Choroid plexus epithelial cell (primary cell): ENCODE results near the gene SCN5A.

Experiments used
- DNase-seq: peaks from one replicate; pipeline ENCODE4 v3.0.0-alpha.2; 2010; ENCODE audit warnings: low read depth
- H3K4me3 ChIP-seq: 2 replicates; pipeline ENCODE4 v1.5.1; 2011; ENCODE audit warnings: low read depth, mild to moderate bottlenecking, control low read depth, low read length, moderate library complexity
- TF ChIP-seq, protein P1 (sequence below): conservative IDR thresholded peaks from 2 replicates; pipeline ENCODE4 v1.5.1; 2011; ENCODE audit warnings: low read depth, mild to moderate bottlenecking, control low read depth, inconsistent platforms, low read length, moderate library complexity

The SCN5A gene

DNA sequence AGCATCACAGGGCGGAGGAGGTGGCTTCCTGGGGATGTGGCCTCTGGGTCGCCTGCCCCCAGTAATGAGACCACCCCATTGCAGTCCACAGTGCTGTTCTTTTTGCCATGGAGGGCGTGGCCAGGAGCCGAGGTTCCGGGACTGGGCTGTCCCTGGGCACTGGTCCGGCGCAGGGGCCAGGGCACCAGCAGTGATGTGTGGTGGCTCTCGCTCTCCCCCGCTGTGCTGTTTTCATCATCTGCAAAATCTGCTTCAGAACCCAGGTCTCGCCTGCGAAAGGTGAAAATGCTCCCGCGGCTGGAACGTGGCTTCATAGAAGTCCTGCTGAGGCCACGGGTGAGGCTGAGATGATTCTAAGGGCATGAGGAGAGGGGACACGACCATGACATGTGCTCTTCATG is 45.8 kb downstream of the SCN5A start:
- no peak for DNase-seq
- no peak overlapping the region for H3K4me3 ChIP-seq
- TF ChIP-seq, protein P1, sequence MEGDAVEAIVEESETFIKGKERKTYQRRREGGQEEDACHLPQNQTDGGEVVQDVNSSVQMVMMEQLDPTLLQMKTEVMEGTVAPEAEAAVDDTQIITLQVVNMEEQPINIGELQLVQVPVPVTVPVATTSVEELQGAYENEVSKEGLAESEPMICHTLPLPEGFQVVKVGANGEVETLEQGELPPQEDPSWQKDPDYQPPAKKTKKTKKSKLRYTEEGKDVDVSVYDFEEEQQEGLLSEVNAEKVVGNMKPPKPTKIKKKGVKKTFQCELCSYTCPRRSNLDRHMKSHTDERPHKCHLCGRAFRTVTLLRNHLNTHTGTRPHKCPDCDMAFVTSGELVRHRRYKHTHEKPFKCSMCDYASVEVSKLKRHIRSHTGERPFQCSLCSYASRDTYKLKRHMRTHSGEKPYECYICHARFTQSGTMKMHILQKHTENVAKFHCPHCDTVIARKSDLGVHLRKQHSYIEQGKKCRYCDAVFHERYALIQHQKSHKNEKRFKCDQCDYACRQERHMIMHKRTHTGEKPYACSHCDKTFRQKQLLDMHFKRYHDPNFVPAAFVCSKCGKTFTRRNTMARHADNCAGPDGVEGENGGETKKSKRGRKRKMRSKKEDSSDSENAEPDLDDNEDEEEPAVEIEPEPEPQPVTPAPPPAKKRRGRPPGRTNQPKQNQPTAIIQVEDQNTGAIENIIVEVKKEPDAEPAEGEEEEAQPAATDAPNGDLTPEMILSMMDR = no peak

DNA sequence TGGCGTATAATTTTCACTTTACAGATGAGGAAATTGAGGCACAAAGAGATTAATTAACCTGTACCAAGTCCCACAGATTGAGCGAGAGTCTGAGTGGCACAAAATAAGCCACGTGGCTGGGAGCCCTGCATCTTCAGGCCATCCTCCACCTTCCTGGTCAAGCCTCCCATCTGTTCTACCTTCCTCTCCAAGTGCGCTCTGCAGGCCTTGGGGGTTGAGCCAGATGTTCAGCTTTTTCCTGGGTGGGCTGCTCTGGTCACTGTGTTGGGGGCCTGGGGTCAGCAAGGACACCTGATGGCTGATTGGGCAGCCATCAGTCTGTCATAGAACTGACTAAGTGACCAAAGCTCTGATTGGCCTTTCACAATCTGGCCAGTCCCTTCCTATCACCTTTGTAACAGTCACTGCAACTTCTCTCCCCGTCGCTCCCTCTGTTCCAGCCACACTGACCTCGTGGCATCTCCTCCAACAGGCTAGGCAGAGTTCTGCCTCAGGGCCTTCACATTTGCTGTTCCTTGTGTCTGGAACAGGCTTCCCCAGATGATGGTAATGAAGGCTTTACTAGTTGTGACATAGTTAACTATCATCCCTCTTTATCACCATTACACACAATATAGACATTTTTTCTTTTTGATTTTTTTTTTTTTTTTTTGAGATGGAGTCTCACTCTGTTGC is 46.8 kb downstream of the SCN5A start:
- TF ChIP-seq, protein P1 = no peak
- no peak overlapping the region for H3K4me3 ChIP-seq
- DNase-seq = no peak

DNA sequence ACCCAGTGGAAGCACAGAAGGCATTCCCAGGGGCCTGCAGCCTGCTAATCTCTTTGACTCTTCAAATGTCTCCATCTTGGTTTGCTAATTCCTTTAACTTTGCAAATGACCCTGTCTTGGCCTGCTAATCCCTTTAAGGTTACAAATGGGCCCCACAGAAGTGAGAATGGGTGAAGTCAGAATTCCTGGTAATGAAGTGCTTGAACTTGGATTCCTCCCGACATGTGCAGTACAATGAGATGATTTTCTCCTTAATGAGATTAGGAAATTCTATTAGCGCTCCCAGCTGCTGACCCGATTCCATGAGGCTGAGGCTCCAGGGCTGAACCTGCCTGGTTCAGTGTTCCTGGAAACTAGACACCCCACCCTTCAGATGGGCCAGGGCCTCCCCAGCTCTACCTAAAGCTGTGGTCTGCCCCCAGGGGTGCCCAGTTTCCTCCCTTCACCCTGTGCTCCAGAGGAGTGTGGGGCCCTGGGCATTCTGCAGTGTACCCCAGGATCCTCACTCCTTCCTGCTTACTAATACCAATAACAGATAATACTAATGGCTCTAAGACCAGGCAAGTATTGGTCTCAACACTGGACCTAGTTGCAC is 47.4 kb downstream of the SCN5A start:
- no peak for DNase-seq
- H3K4me3 ChIP-seq = no peak overlapping the region
- TF ChIP-seq, protein P1 = no peak

DNA sequence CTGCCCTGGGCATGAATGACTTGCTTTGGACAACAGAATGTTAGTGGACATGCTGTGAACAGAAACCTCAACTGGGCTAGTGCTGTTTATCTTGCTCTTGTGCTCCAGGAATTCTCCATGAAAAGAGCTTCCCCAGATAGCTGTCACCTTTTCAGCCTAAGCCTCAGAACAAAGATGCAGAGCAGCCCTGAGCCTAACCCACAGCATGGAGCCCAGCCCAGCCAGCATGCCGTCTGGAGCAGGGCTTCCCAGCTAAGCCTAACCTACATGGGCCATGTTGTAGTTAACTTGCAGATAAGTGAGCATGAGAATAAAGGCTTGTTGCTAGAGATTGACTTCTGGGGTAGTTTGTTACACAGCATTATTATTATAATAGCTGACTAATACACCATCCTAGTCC is 48.9 kb downstream of the SCN5A start:
- DNase-seq = no peak
- TF ChIP-seq, protein P1 = no peak
- H3K4me3 ChIP-seq = no peak overlapping the region

DNA sequence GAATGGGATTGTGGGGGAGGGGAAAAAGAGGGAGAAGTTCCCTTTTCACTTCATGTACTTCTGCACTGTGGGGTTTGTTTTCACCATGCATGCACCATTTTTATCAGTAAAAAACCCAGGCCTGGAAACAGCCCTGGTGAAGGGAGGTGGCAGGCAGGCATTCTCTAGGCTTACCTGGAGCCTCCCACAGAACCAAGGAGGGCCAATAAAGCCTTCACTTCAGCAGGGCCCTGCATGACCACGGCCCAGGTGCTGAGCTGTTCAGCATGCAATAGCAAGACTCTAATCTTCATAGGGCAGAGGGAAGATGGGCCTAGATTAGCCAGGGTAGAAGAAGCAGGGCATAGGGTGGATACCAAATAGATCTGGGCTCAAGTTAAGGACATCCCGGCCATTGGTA is 49.6 kb downstream of the SCN5A start:
- TF ChIP-seq, protein P1 = no peak
- DNase-seq = no peak
- H3K4me3 ChIP-seq = no peak overlapping the region

DNA sequence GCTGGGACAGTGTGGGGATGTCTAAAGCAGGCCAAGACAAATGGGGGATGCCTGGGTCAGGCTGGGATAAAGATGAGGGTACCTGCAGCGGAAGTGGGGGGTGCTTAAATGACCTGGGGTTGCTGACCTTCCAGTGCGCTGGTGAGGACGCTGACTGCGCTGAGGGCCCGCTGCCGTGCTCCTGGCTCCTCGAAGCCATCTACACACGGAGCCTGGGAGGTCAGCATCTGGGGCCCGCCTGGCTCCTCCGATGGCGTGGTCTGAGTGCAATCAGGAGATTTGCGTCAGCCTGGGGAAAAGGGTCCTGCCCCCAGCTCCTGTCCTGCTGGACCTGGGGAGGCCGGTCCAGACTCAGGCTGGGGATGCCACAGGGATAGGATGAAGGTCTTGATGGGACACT is 50.7 kb downstream of the SCN5A start:
- TF ChIP-seq, protein P1 = no peak
- DNase-seq = no peak
- H3K4me3 ChIP-seq = no peak overlapping the region

DNA sequence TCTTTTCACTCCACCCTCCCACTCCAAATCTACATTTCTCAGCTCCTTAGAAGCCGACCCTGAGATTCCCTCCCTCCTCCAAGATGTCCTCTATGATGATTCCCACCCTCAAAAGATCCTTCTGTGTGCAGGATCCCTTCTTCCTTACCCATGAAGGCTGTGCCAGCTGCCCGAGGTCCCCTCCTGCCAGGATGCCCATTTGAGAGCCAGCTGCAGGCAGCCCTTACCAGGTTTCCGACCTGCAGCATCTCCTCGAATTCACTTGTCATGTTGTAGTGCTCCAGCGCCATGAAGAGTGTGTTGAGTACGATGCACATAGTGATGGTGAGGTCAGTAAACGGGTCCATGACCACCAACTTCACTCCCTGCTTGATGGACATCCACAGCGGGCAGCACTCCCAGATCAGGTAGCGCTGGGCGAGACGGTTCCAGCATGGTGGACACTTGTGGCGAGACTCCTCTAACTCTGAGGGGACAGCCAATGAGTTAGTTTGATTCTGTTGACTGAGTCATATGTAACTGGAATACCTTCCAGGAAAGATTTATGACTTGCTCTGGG is 51.9 kb downstream of the SCN5A start:
- DNase-seq = no peak
- H3K4me3 ChIP-seq = no peak overlapping the region
- TF ChIP-seq, protein P1 = no peak
